ENCODE results near the gene LRRC36. TPM values are rescaled to one million over a fixed set of nuclear protein-coding genes. Genes with fewer than 3 reads are reported as not detected.

The LRRC36 gene
- total and polyA plus RNA-seq, 2 of the 8 experiments (the other 6 are each of a cell fraction or from before 2014, with no cell fraction given), result 0.15 TPM; not detected in 1

GRCh38 chr16:67399218-67399733, 72.7 kb downstream of the LRRC36 start:
- ChIA-PET CTCF (ENCODE audit: partially characterized antibody) (interaction anchor here (0.6 to 32.4 kb wide), 48 partner anchors 11 to 263 kb away, joined by 3 to 476 read pairs (median 4); partner anchors contain the start of genes HSD11B2, HSF4, KCTD19 and LRRC36), POLR2A (ENCODE audit: partially characterized antibody) (interaction anchor here (1.0 to 2.3 kb wide), 3 partner anchors 9 to 22 kb away, joined by 3 to 5 read pairs (median 5); no protein-coding TSS in a partner anchor)
- Histone ChIP-seq H2BK20ac (ENCODE audit: low read length) (no peak overlapping the region), H4K91ac (replicated peaks; ENCODE audit: insufficient read length, low read length) (no peak overlapping the region), H3K79me1 (ENCODE audit: low read depth, low read length) (no peaks in the 10 kb centered on the region), H2BK12ac (ENCODE audit: low read depth, low read length) (no peak overlapping the region), H2AK5ac (ENCODE audit: low read depth, low read length) (no peak overlapping the region), H4K8ac (ENCODE audit: extremely low read depth, insufficient read depth, low read length) (peak overlapping the region; percentile 77; the same call in 1 of the 2 replicates), H3K4me1 (replicated peaks in 1 of 4; ENCODE audit: control insufficient read depth in 3 of 4, insufficient read depth in 4 of 4, low read length in 3 of 4) (peaks cover 0 to 31% (median 21%) of the 10 kb centered on the region in 4 experiments; a peak in 6 of 7 replicates), H2BK120ac (replicated peaks; ENCODE audit: low read depth, low read length) (no peak overlapping the region), H3K4ac (replicated peaks; ENCODE audit: insufficient read length, low read depth, low read length) (no peak overlapping the region), H3K27me3 (replicated peaks in 1 of 4; ENCODE audit: control insufficient read depth in 3 of 4, extremely low read depth in 1 of 4, insufficient read depth in 3 of 4, low read length in 3 of 4) (peaks cover 12 to 27% (median 23%) of the 10 kb centered on the region in 4 experiments), H2BK5ac (ENCODE audit: low read depth, low read length) (no peak overlapping the region), H3K9ac (replicated peaks in 1 of 4; ENCODE audit: extremely low read depth in 1 of 4, low read depth in 3 of 4, low read length in 3 of 4) (no peak overlapping the region), H4K20me1 (replicated peaks in 1 of 2; ENCODE audit: control insufficient read depth in 1 of 2, insufficient read depth in 2 of 2, low read length in 2 of 2) (peaks cover 2 to 6% of the 10 kb centered on the region in 2 experiments), H3K4me2 (ENCODE audit: insufficient read depth in 1 of 2, low read depth in 2 of 2, low read length in 2 of 2) (peak overlapping the region; percentile 1 to 47; a peak in 2 of 4 replicates), H2AFZ (ENCODE audit: low read length) (no peak overlapping the region), H3K14ac (ENCODE audit: insufficient read length) (no peak overlapping the region), H3K9me3 (ENCODE audit: insufficient read depth in 2 of 2, low read depth in 1 of 2, low read length in 1 of 2) (no peaks in the 10 kb centered on the region), H3K23ac (ENCODE audit: insufficient read length) (no peak overlapping the region), H2BK15ac (ENCODE audit: low read length) (0 out of 2 replicates have a peak overlapping the region, but pooled peaks have one; percentile 29), H3K36me3 (ENCODE audit: control insufficient read depth in 2 of 4, insufficient read depth in 4 of 4, low read length in 3 of 4) (no peaks in the 10 kb centered on the region), H4K5ac (ENCODE audit: insufficient read length, low read depth, low read length) (no peak overlapping the region), H3K23me2 (ENCODE audit: low read depth, low read length) (peaks cover 2% of the 10 kb centered on the region; the same call in 1 of the 2 replicates), H3K56ac (replicated peaks; ENCODE audit: insufficient read length, low read depth, low read length) (no peak overlapping the region), H3K27ac (ENCODE audit: low read depth, low read length) (no peak overlapping the region), H3K79me2 (ENCODE audit: control insufficient read depth in 1 of 2, insufficient read depth in 2 of 2, low read length in 2 of 2) (no peaks in the 10 kb centered on the region), H3K4me3 (ENCODE audit: extremely low read depth in 1 of 4, insufficient read depth in 2 of 4, low read depth in 3 of 4, low read length in 4 of 4) (no peak overlapping the region; a peak in 2 of 8 replicates), H3K18ac (ENCODE audit: extremely low read depth, low read length) (no peak overlapping the region)
- DNase-seq (ENCODE audit: low read depth in 1 of 2, low spot score in 2 of 2), result peak; percentile 49 to 95
- 32% methylated on average over 42 of the region's 42 CpGs; no CpG with 5 or more reads in 1 of the 2 experiments for WGBS, 2 experiments (ENCODE audit: extremely low coverage in 1 of 2, insufficient coverage in 1 of 2, insufficient read length in 1 of 2, insufficient replicate concordance in 2 of 2, low coverage in 1 of 2, low lambda C conversion rate in 2 of 2, missing lambda C conversion rate in 1 of 2)
- no peak for FAIRE-seq
- TF ChIP-seq EP300 (IDR thresholded peaks at IDR 0.05; ENCODE audit: borderline replicate concordance in 1 of 2, low read depth in 2 of 2, low read length in 2 of 2) (no peak), CTCF (IDR thresholded peaks at IDR 0.05; ENCODE audit: control extremely low read depth in 1 of 3, insufficient read depth in 1 of 3, low read depth in 1 of 3, low read length in 3 of 3) (peak in 2 of 3 experiments; percentile 86 to 96; a peak in 3 of 4 replicates), SRF (IDR thresholded peaks at IDR 0.05; ENCODE audit: low read depth, low read length) (0 out of 2 replicates have a peak, but pooled peaks have one; percentile 24), RNF2 (IDR thresholded peaks at IDR 0.05; ENCODE audit: borderline replicate concordance, low read depth, low read length, missing control alignments, poor library complexity, severe bottlenecking) (no peak), POLR2A (IDR thresholded peaks at IDR 0.05; ENCODE audit: control extremely low read depth in 1 of 2, low read depth in 2 of 2, low read length in 2 of 2) (no peak), RXRA (IDR thresholded peaks at IDR 0.05; ENCODE audit: insufficient read depth, low read depth, low read length) (no peak), GABPA (IDR thresholded peaks at IDR 0.05; ENCODE audit: borderline replicate concordance, insufficient read depth, low read length) (0 out of 2 replicates have a peak, but pooled peaks have one; percentile 56), CREB1 (IDR thresholded peaks at IDR 0.05) (no peak)
